ENCODE results near the gene CASK. TPM values are rescaled to one million over a fixed set of nuclear protein-coding genes. Genes with fewer than 3 reads are reported as not detected.

The CASK gene
- total and polyA plus RNA-seq, 7 experiments from 2014 or later: 5.6 to 72.4 (median 43.5) TPM

- CTCF ChIA-PET: interaction anchor here (0.7 kb wide), 1 partner anchor 199 kb away, joined by 4 read pairs; no protein-coding TSS in a partner anchor
- DNase-seq (no peak), ATAC-seq (no peak)
- Mint-ChIP-seq H3K9me3 (peaks cover 0 to 1% (median 0%) of the 10 kb centered on the region in 11 donors), H3K27me3 (no peaks in the 10 kb centered on the region), H3K36me3 (no peaks in the 10 kb centered on the region), H3K4me1 (peaks cover 0 to 3% (median 0%) of the 10 kb centered on the region in 7 donors), H3K4me3 (no peak overlapping the region), H3K27ac (no peak overlapping the region)
- Histone ChIP-seq H3K4me1 (ENCODE audit: control insufficient read depth in 2 of 2, insufficient read depth in 2 of 2, low read length in 2 of 2) (no peaks in the 10 kb centered on the region), H3K27me3 (ENCODE audit: control insufficient read depth in 2 of 2, insufficient read depth in 2 of 2, low read length in 2 of 2) (no peaks in the 10 kb centered on the region), H3K36me3 (ENCODE audit: control insufficient read depth in 2 of 3, insufficient read depth in 3 of 3, low read length in 3 of 3) (no peaks in the 10 kb centered on the region), H3K4me3 (ENCODE audit: low read length) (no peak overlapping the region), H3K27ac (ENCODE audit: low read depth, low read length) (no peak overlapping the region), H3K9me3 (ENCODE audit: control insufficient read depth in 2 of 3, low read length in 3 of 3) (no peaks in the 10 kb centered on the region)
- POLR2A ChIA-PET: no interaction called here
- intact Hi-C loops (cut with micrococcal nuclease): no loop called here
These were observed 454.6 kb downstream of the CASK start for GRCh38 chrX:41468647-41469323.

Other genes with a start within 250 kb of the CASK start
- 1 to 10 TPM in 1 of 5 experiments, under 1 TPM in 4; 0.12 to 2.1 (median 0.80) TPM for gene GPR34, start 234.6 kb downstream of the CASK start, total RNA-seq
- gene GPR34, start 234.6 kb downstream of the CASK start, polyA plus RNA-seq: under 1 TPM in 1 of 2 donors, not detected in 1; 0.16 TPM
- under 1 TPM in 2 of 5 experiments, not detected in 3; 0.16 to 0.59 TPM for gene GPR82, start 199.4 kb downstream of the CASK start, total RNA-seq
- gene GPR82, start 199.4 kb downstream of the CASK start, polyA plus RNA-seq: under 1 TPM; 0.26 to 0.45 TPM

All from naive thymus-derived CD4-positive, alpha-beta T cell (primary cell).